ENCODE measurements around the gene PUDP. TPM values are rescaled to one million over a fixed set of nuclear protein-coding genes. Genes with fewer than 3 reads are reported as not detected.

PUDP gene
- total RNA-seq, 4 donors from 2014 or later, result 15.9 to 38.0 (median 23.9) TPM

- TF ChIP-seq POLR2A (IDR thresholded peaks at IDR 0.05), result no peak
- TF ChIP-seq, protein P1, sequence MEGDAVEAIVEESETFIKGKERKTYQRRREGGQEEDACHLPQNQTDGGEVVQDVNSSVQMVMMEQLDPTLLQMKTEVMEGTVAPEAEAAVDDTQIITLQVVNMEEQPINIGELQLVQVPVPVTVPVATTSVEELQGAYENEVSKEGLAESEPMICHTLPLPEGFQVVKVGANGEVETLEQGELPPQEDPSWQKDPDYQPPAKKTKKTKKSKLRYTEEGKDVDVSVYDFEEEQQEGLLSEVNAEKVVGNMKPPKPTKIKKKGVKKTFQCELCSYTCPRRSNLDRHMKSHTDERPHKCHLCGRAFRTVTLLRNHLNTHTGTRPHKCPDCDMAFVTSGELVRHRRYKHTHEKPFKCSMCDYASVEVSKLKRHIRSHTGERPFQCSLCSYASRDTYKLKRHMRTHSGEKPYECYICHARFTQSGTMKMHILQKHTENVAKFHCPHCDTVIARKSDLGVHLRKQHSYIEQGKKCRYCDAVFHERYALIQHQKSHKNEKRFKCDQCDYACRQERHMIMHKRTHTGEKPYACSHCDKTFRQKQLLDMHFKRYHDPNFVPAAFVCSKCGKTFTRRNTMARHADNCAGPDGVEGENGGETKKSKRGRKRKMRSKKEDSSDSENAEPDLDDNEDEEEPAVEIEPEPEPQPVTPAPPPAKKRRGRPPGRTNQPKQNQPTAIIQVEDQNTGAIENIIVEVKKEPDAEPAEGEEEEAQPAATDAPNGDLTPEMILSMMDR (IDR thresholded peaks at IDR 0.05), result no peak
These were observed 70.4 kb downstream of the PUDP start for GRCh38 chrX:7077241-7078230.

DNA sequence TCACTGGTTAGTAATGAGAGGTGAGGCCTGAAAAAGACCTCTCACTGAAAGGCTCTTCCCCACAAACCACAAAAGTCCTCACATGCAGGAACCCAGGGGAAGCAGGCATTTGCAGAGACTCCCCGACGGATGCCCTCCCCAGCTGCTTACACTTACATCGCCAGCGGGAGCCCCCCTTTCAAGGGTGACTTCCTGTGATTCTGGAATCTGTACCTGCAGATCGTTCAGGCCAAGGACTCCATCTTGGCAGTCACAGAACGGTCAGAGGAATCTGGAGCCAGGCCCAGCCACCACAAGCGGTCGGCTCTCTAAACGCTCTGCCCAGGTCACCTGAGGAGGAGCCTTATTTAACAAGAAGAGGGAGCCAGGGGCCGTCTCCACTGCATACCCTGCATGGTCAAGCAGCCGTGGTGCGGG is 71.7 kb downstream of the PUDP start:
- TF ChIP-seq, protein P1 (IDR thresholded peaks at IDR 0.05), result no peak
- no peak for TF ChIP-seq POLR2A (IDR thresholded peaks at IDR 0.05)
- no peak for DNase-seq
- H3K36me3 ChIP-seq, result no peaks in the 10 kb centered on the region
- no peaks in the 10 kb centered on the region for H3K4me1 ChIP-seq
- H3K4me3 ChIP-seq, result no peak overlapping the region
- no peaks in the 10 kb centered on the region for H3K9me3 ChIP-seq
- no peaks in the 10 kb centered on the region for H3K27me3 ChIP-seq
- no peak overlapping the region for H3K27ac ChIP-seq

More at GRCh38 chrX:7077241-7078230, 70.4 kb downstream of the PUDP start:
- Histone ChIP-seq H3K9me3 (no peaks in the 10 kb centered on the region), H3K27ac (no peak overlapping the region), H3K27me3 (no peaks in the 10 kb centered on the region), H3K4me3 (no peak overlapping the region), H3K36me3 (no peaks in the 10 kb centered on the region), H3K4me1 (peaks cover 0 to 3% (median 0%) of the 10 kb centered on the region in 4 donors)
- no peak for DNase-seq

DNA sequence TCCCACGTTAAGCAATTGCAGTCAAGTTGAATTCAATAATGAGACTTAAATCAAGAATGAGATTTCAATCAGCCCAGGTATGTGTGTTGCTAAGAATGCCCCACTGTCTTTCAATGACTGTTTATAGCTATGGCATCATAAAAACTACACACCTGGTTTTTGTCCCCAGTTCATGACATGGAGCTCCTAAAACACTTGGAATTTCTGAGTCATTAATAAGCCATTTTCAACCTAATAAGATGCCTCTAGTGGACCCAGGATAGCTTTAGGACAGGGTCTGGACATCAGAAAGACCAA is 73.1 kb downstream of the PUDP start:
- TF ChIP-seq POLR2A (IDR thresholded peaks at IDR 0.05), result no peak
- TF ChIP-seq, protein P1 (IDR thresholded peaks at IDR 0.05), result no peak

GRCh38 chrX:7074148-7074907 is 73.6 kb downstream of the PUDP start:
- Histone ChIP-seq H3K4me3 (no peak overlapping the region), H3K27me3 (no peaks in the 10 kb centered on the region), H3K27ac (no peak overlapping the region), H3K9me3 (no peaks in the 10 kb centered on the region), H3K4me1 (no peaks in the 10 kb centered on the region), H3K36me3 (no peaks in the 10 kb centered on the region)
- DNase-seq, result no peak
- TF ChIP-seq POLR2A (IDR thresholded peaks at IDR 0.05), result no peak
- TF ChIP-seq, protein P1 (IDR thresholded peaks at IDR 0.05), result no peak

More for the DNA sequence above, 73.1 kb downstream of the PUDP start:
- DNase-seq, result no peak
- Histone ChIP-seq H3K27ac (no peak overlapping the region), H3K36me3 (no peaks in the 10 kb centered on the region), H3K27me3 (no peaks in the 10 kb centered on the region), H3K9me3 (no peaks in the 10 kb centered on the region), H3K4me3 (no peak overlapping the region), H3K4me1 (no peaks in the 10 kb centered on the region)

- no peak overlapping the region for H3K27ac ChIP-seq
- TF ChIP-seq, protein P1 (IDR thresholded peaks at IDR 0.05), result no peak
- TF ChIP-seq POLR2A (IDR thresholded peaks at IDR 0.05), result no peak
- no peak overlapping the region for H3K4me3 ChIP-seq
- no peaks in the 10 kb centered on the region for H3K4me1 ChIP-seq
- no peaks in the 10 kb centered on the region for H3K9me3 ChIP-seq
- no peaks in the 10 kb centered on the region for H3K27me3 ChIP-seq
- DNase-seq, result no peak
- no peaks in the 10 kb centered on the region for H3K36me3 ChIP-seq
These were observed 74.6 kb downstream of the PUDP start for GRCh38 chrX:7073336-7073735.

Data from Peyer's patch (tissue), 4 donors.